ENCODE measurements around the gene SLC25A52.

DNA sequence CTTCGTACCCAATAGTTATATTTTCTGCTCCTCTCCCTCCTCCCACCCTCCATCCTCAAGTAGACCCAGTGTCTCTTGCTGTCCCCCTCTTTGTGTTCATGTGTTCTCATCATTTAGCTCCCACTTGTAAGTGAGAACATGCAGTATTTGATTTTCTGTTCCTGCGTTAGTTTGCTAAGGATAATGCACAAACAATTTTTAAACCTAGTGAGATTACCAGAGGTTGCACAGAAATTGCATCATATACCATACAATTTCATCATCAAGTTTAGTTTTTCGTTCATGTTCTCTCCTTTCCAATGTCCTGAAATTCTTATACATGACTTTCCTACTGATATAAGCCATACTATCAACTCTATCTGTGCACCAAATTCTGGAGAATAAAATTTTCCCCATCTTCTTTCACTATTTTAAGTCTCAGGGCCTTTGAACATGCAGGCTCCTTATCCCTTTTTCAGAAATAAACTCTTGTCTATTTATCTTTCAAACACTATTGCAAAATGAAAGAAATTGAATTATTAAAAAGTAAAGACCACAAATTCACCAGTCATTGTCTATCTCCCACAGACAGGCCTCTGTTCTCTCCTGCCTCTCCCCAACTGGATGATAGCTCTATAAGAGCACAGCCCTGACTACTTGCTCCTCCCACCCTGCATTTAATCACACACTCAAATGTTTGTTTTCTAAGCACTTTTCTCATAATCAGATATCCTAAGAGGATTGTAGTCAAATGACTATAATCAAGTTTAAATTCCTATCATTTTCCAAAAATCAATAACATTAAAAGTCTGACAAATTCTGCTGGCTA lies 49.1 kb downstream of the SLC25A52 start:
- TF ChIP-seq, protein P1, sequence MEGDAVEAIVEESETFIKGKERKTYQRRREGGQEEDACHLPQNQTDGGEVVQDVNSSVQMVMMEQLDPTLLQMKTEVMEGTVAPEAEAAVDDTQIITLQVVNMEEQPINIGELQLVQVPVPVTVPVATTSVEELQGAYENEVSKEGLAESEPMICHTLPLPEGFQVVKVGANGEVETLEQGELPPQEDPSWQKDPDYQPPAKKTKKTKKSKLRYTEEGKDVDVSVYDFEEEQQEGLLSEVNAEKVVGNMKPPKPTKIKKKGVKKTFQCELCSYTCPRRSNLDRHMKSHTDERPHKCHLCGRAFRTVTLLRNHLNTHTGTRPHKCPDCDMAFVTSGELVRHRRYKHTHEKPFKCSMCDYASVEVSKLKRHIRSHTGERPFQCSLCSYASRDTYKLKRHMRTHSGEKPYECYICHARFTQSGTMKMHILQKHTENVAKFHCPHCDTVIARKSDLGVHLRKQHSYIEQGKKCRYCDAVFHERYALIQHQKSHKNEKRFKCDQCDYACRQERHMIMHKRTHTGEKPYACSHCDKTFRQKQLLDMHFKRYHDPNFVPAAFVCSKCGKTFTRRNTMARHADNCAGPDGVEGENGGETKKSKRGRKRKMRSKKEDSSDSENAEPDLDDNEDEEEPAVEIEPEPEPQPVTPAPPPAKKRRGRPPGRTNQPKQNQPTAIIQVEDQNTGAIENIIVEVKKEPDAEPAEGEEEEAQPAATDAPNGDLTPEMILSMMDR (IDR thresholded peaks at IDR 0.05): no peak
- no peak for TF ChIP-seq TEAD4 (IDR thresholded peaks at IDR 0.05; ENCODE audit: borderline replicate concordance, insufficient read depth)
- TF ChIP-seq EZH2phosphoT487 (IDR thresholded peaks at IDR 0.05; ENCODE audit: borderline replicate concordance, low read depth): no peak
- TF ChIP-seq RCOR1 (IDR thresholded peaks at IDR 0.05; ENCODE audit: low read length): no peak
- no peak for TF ChIP-seq EP300 (IDR thresholded peaks at IDR 0.05; ENCODE audit: borderline replicate concordance in 1 of 2, low read depth in 1 of 2, low read length in 1 of 2)
- TF ChIP-seq, protein P2, sequence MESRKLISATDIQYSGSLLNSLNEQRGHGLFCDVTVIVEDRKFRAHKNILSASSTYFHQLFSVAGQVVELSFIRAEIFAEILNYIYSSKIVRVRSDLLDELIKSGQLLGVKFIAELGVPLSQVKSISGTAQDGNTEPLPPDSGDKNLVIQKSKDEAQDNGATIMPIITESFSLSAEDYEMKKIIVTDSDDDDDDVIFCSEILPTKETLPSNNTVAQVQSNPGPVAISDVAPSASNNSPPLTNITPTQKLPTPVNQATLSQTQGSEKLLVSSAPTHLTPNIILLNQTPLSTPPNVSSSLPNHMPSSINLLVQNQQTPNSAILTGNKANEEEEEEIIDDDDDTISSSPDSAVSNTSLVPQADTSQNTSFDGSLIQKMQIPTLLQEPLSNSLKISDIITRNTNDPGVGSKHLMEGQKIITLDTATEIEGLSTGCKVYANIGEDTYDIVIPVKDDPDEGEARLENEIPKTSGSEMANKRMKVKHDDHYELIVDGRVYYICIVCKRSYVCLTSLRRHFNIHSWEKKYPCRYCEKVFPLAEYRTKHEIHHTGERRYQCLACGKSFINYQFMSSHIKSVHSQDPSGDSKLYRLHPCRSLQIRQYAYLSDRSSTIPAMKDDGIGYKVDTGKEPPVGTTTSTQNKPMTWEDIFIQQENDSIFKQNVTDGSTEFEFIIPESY (IDR thresholded peaks at IDR 0.05; ENCODE audit: borderline replicate concordance, low read depth): no peak
- TF ChIP-seq, protein P3, sequence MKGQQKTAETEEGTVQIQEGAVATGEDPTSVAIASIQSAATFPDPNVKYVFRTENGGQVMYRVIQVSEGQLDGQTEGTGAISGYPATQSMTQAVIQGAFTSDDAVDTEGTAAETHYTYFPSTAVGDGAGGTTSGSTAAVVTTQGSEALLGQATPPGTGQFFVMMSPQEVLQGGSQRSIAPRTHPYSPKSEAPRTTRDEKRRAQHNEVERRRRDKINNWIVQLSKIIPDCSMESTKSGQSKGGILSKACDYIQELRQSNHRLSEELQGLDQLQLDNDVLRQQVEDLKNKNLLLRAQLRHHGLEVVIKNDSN (IDR thresholded peaks at IDR 0.05; ENCODE audit: borderline replicate concordance, low read depth): no peak

Data from SK-N-SH (cell line).